Liver (tissue), 3 donors: ENCODE measurements around the gene IZUMO2.

Experiments
- CTCF ChIP-seq: fragments of 150-350 bp; IDR thresholded peaks from 2 replicates; pipeline ENCODE4 v1.5.1; 2017; ENCODE audit warnings: improper control_type of control experiment, low read depth, low read length; ENCODE audit not compliant: missing input control
- GABPA ChIP-seq, 2 donors: IDR thresholded peaks in 1 of 2; conservative IDR thresholded peaks in 1 of 2; 2 replicates each; pipeline ENCODE4 v1.6.1; 2016; ENCODE audit warnings: antibody characterized with exemption in 2 of 2, mild to moderate bottlenecking in 1 of 2, moderate library complexity in 1 of 2
- HNF4G ChIP-seq: IDR thresholded peaks from 2 replicates; pipeline ENCODE4 v1.6.1; 2016; ENCODE audit warnings: antibody characterized with exemption
- JUND ChIP-seq, 2 donors: IDR thresholded peaks; 2 replicates each; pipeline ENCODE4 v1.6.1; 2016; ENCODE audit warnings: antibody characterized with exemption in 2 of 2
- MAX ChIP-seq: IDR thresholded peaks from 2 replicates; pipeline ENCODE4 v1.6.1; 2016; ENCODE audit warnings: antibody characterized with exemption
- RAD21 ChIP-seq, 2 donors: IDR thresholded peaks; 2 replicates each; pipeline ENCODE4 v1.6.1; 2016; ENCODE audit warnings: antibody characterized with exemption in 2 of 2, mild to moderate bottlenecking in 2 of 2
- RXRA ChIP-seq, 2 donors: IDR thresholded peaks; 2 replicates each; pipeline ENCODE4 v1.6.1; 2017 to 2018; ENCODE audit warnings: antibody characterized with exemption in 2 of 2, mild to moderate bottlenecking in 1 of 2
- TAF1 ChIP-seq: conservative IDR thresholded peaks from 2 replicates; pipeline ENCODE4 v1.6.1; 2016; ENCODE audit warnings: antibody characterized with exemption, mild to moderate bottlenecking
- YY1 ChIP-seq: IDR thresholded peaks from 2 replicates; pipeline ENCODE4 v1.6.1; 2016; ENCODE audit warnings: antibody characterized with exemption, mild to moderate bottlenecking
- donor health status: healthy.
- donor health status: healthy.

- TF ChIP-seq RXRA (IDR thresholded peaks at IDR 0.05), result no peak
- TF ChIP-seq GABPA (IDR thresholded peaks at IDR 0.05 in 1 of 2, conservative IDR thresholded peaks at IDR 0.05 in 1 of 2), result no peak
- no peak for TF ChIP-seq CTCF
- no peak for TF ChIP-seq RAD21 (IDR thresholded peaks at IDR 0.05)
- TF ChIP-seq HNF4G, result no peak
- TF ChIP-seq YY1, result no peak
- TF ChIP-seq MAX, result no peak
- no peak for TF ChIP-seq JUND (IDR thresholded peaks at IDR 0.05)
- no peak for TF ChIP-seq TAF1
Measured at GRCh38 chr19:50154529-50154928, 8.6 kb downstream of the IZUMO2 start.
